SW 1271 (cell line): ENCODE data around the gene GFRA1.

Experiments used
- DNase-seq, 2 experiments: peaks; one replicate each; lab custom pipeline; 2025; lab: John Stamatoyannopoulos, UW

The GFRA1 gene

DNA sequence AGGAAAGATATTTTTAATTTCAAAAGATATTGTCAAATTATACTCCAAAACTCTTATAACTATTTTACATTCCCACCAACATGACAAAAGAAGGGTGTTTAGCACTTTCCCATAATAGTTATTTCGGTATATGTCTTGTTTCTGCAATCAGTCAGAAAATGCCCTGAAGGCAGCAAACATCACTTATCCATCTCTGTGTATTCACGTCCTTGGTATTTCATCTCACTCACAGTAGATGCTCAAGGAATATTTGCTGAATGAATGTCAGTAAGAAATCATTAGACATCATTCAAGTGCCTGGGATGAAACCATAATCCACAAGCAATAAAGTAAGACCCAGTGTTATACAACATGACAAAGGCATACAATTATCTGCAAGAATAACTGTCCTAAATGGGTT is 112.7 kb downstream of the GFRA1 start:
- DNase-seq = no peak

DNA sequence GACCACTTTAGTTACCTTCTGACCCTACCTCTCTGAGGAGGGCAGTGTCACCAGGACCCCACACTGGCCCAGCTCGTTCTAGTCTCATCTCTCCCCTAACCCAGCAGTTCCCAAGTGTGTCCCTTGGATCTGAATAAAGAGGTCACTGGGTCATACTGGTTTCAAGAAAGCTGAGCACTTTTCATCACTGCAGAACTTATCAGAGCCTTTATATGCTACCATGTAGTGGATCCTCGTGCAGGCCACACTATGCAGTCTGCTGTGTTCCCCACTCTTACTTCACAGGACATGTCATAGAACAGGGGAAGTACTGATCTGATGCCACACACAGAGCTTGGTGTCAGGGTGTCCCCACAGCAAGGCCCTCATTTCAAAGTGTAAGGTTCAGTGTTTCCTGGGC is 113.8 kb downstream of the GFRA1 start:
- no peak for DNase-seq

DNA sequence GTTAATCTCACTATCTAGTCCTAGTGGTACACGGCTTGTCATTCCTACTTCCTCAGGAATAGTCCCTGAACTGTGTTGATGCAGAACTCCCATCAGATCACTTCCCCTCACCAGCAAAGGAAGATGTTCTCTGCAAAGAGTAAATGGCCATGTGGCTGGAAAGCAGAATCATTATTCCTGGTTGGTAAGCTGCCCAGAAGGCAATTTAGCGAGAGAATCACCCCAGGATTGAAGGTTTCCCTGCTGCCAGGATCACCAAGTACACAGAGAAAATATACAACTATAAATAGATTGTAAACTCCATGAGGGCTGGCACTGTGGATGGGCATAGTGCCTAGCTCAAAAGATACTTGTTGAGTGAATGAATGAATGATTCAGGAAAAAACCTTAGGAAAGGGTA is 115.0 kb downstream of the GFRA1 start:
- no peak for DNase-seq

DNA sequence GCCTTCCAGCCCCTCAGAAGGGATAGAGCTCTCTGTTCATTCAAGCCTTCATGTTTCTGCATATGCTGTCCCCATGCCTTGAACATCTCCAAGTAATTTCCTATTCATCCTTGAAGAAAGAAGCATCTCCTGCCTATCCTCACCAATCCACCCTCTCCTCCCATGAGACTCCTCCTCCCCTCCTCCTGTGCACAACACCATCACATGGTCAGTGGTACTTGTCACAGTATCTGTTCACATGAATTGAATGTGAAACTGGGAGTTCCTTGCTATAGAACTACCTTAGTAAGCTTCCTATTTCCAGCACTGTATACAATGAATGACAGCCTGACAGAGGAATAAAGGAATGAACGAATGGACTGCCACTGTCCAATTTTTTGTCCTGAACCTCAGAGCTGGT is 115.5 kb downstream of the GFRA1 start:
- DNase-seq = no peak

DNA sequence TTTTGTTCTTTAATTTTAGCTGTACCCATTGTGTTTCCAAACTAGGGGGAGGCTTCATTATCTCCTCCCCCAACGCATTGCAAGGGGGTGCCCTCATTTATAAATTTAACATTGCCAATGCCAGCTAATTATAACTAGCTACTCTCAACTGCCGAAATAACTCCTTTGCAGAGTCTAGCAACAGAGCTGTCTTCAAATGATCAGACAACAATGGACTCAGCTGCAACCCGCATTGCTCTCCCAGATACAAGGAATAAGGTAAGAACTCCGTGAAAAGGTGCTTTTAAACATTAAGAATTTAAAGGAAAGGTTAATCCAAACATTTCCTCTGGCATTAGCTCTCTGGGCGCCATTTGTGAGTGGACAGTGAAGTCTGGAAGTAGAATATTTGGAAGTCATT is 116.2 kb downstream of the GFRA1 start:
- DNase-seq = no peak

DNA sequence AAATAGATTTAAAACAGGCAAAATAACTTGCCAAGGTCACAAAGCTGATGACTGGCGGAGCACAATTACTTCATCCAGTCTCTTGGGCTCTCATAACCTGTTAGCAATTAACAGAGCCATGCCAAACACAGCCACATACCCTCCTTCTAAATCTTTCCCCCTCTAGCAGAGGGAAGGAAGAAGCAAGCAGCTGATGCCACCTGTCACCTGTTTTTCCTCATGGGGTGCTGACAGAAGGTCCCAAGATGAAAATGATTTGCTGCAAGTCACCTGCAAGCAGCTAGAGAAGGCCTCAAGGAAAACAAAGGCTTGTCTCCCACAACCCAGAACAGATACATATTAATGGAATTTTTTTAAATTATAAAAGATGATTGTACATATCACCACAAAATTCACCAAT is 117.8 kb downstream of the GFRA1 start:
- DNase-seq = no peak

DNA sequence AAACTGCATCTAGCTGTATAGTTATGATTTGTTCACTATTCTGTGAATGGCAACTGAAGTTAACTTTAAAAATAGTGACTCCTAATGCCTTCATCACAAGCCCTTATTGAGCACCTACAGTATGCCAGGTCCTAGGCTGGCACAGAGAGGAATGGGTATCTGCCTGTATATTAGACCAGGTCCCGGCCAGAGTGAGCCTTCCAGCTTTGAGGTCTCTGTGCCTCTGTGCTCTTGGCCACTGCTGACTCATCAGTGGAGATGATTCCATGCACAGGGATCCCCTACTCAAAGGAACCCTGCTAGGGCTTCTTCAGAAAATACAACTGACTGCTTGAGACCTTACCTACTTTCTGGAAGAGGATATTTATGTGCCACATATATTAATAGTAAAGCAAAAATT is 118.4 kb downstream of the GFRA1 start:
- no peak for DNase-seq

DNA sequence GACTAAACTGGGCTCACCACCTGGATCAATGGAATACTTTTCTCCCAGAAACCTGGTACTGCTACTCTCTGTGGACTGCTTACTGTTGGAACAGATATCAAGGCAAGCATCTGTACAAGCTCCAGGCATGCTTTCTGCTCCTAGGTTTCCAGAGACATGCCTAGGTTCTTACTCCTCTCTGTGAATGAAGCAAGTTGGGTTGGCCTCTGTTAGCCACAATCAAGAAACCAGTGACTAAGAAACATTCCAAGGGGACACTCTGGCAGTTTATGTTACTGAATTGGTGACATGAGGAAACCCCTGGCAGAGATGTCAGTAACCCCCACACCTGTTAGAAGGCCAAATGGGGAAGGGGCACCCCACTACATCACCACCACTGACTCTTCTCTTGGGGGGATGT is 121.9 kb downstream of the GFRA1 start:
- DNase-seq = no peak

DNA sequence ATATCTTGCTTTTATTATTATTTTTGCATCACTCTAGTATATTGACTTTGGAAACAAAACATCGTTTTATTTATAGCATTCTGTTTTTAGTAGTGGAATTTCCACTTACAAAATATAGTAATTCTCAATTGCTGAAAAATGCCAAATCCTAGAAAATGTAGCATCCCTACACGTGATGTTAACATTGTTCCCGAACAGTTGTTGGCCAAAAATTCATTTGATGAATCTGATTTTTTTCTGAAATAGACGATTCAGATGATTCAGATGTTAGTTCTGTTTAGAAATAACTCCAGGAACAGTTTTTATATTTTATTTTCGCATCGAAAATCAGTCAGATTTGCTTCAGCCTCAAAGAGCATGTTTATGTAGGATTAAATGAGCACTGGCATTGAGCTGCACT is 122.4 kb downstream of the GFRA1 start:
- no peak for DNase-seq

DNA sequence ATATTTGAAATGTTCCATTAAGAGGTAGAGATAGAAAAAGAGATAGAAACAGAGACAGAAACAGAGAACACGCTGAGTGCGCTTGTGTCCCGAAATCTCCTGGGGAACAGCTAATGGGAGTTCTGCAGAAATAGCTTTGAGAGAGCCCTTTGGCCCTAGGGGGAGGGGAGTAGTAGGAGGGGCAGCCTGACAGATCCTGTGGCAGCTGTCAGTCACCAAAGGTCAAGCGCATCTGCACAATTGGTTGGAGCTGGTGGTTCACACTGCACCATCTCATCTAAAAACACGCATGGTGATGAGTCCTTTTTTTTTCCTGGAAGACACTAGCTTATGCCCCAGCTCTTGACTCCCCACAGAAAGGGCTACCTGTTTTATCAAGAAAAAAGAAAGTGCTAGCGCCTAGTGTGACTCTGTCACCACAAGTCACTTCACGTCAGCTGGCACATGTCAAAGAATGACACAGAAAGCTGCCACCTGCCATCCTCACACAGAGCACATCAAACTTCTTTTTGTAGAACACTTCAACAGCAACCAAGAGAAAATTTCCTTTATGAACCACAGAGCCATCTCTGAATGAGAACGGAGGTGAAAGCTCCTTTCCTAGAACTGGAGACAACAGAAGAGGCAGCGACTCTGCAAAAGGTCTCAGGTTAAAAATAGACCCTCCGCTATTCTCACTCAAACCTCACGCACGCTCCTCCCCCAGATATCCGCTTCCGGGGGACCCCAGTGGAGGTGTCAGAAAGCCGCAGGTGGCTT is 125.7 kb downstream of the GFRA1 start:
- DNase-seq = no peak

DNA sequence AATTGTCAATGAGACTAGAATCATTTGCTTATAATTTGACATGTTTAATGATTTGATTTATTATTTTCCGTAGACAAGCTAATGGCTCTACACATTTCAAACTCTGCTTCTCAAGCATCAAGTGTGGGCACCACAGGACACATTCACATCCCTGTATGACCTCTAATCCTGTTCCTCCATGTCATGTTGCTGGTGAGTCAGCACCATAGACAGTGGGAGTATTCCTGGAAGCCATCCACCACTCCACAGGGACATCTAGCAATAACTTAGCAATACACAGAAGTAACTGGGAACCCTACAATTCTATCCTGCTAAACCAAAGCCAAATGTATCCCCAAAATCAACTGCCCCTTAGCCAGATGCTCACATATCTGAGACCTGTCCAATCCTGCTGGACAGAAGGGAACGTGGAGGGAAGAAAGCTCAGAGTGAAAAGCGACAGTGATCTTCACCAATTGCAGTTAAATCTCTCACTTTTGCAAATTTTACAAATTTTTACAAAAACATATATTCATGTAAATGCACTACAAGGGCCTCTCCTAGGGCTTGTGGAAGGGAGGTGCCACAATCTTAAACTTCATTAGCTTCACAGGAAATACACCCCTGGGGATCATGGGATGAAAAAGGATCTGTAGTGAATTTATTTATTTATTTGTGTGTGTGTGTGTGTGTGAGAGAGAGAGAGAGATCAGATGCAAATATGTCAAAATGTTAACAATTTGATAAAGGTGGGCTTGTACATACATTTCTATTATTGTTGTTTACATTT is 126.5 kb downstream of the GFRA1 start:
- no peak for DNase-seq

DNA sequence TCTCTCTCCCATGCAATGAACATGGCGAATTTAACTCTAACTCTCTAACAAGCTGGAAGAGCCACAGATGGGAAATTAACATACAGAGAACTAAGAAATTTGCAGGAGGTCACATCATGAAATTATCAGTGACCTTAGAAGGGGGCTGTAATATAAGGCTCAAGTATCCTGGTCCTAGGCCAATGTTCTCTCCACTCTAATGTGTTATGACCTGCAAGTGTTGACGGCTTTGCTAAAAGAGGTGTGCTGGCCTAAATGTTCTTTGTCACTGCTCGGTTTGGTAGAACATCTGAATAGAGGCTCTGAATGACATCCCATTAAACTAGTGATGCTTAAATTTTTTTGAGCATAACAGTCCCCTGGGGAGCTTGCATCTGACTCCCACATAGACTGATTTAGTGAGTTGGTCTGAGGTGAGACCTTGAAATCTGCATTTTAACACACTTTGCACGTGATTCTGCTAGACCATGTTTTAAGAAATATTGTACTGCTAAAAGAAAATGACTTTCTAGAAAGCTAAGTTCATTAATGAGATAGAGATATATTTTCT is 129.3 kb downstream of the GFRA1 start:
- DNase-seq = no peak

DNA sequence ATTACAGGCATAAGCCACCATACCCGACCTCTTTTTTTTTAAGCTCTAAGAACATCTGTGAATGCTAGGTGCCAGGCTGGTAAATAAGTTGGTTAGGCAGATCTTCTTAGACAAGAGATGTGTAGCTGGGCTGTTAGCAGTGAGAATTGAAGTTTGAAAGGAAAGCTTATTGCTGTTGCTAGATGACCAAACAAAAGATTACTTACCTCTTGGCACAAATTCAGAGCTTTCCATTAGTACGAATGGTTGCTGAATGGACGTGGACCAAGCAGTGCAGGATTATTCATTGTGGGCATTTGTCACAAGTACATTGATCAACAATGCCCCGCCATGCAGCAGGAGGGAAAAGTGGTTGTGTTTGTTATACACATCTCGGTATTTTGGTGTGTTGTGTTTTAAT is 131.2 kb downstream of the GFRA1 start:
- DNase-seq = no peak

DNA sequence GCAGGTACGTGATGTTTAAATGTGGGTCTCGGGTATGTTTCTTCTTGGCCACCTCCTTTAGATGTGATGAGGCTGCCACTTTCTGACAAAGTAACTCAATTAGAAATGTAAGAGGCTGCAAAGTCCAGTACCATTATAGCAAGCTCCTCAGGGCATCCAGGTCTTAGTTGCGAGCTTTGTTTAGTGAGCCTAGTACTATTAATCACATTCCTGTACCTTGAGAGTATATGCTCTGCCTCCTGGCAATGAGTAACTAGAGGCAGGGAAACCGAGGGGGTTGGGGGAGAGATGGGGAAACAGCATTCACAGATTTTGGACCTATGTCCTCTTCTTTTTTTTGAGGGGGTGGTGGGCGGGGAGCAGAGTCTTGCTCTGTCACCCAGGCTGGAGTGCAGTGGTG is 131.8 kb downstream of the GFRA1 start:
- DNase-seq = no peak

DNA sequence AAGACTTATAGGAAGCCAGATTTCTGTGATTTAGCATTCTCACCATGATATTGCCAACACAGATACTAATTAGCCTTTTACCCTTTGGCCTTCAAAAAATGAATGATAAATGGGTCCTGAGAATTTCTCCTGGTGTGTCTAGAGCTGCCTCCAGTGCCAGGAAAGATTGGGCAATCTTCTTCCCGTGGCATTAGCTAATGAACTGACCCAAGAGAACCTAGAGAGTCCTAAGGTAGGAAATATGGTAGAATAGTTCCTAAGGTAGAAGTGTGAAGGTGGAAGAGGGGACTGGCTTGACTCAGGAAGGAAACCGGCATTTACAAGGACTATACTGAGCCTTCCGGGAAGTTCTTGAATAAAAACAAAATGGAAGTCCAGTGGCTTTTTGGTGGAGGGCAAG is 133.1 kb downstream of the GFRA1 start:
- DNase-seq = no peak

DNA sequence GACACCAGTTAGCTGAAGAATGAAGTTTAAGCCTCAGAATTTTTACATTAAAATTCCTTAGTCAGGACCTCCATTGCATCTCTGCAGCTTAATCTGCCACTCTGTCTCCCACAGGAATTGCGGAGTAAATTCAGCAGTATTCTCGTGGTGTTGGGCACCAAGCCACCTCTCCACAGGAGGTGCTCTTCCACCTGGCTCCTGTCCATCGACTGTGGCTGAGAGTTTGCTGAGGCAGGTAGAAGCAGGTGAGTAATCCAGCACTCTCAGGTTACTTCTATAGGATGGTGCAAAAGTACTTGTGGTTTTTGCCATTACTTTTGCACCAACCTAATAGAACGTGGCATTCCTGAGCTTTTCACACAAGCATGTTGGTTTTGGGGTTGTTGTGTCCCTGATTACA is 134.1 kb downstream of the GFRA1 start:
- no peak for DNase-seq

DNA sequence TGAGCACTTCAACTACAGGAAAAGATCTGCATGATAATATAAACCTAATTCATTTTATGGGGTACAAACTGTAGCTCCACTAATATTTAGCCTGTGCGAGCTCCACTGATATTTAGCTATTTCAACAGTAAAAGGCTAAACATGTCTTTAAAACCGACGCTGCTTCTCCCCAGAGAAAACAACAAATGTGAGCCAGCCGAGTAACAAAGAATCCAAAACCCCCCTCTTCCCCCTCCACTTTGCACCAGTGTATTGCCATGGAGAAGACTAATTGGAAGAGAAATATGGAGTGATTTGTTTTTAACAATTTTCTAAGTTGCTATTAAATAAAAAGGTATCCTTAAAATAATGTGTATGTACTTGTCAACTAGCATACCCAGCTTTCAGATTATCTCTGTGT is 136.7 kb downstream of the GFRA1 start:
- no peak for DNase-seq

DNA sequence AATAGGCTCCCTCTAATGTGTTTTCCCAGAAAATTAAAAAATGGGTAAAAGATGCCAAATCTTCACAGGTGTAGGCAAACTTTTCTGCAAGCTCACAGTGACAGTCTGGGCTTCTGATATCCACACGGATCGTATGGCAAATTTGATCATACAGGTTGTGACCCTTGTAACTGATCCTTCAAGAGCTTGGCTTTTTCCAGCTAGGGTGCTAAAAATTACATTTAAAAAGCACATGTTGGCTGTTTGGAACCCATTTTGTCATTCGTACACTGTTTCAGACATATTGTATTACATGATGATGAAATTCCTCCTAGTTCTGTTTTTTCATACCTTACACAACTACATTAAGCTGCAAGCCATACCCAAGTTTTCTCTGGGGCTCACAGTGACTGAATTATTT is 138.7 kb downstream of the GFRA1 start:
- DNase-seq = no peak

DNA sequence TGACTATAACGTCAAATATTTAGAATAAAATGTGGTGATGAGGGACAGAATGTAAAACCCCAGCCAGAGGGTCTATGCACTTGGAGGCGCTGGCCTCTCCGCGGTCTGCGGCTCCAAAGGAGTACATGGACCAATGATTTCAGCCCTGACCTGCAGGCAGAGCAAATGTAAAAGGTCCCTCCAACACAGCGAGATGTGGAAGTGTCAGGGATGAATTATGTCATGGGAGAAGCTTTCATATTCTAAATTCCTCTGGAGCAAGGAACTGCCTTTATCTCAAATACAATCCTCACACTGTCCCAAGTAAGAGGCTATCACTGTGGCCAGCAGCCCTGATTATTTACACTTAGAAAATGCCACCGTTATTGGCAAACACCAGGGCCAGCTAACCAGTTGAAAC is 139.4 kb downstream of the GFRA1 start:
- DNase-seq = no peak

DNA sequence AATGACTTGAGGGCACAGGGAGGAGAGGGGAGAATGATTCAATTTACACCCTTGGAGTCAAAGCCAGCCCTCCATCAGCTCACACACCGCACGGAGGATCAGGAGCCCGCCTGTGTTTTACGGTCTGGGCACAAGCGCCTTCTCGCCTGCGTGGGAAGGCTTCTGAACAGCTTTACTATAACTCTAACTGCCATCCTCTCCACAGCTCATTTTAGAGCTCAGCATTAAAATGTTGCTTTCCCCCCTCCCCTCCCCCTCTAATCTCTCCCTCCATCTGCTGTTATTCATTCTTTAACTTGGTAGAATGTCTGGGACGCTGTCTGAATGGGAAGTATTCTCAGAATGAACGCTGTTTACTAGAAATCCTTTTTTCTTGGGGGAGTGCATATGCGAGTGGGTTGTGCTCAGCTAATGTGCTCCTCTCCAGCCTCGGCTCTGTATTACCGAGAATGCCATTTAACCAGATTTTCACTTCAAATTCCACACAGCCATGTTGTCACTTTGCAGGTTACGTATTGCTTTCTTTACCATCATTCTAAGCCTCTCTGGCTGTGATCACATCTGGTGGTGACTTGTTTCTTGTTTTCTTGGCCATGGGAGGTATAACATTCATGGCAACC is 140.1 kb downstream of the GFRA1 start:
- DNase-seq = no peak

DNA sequence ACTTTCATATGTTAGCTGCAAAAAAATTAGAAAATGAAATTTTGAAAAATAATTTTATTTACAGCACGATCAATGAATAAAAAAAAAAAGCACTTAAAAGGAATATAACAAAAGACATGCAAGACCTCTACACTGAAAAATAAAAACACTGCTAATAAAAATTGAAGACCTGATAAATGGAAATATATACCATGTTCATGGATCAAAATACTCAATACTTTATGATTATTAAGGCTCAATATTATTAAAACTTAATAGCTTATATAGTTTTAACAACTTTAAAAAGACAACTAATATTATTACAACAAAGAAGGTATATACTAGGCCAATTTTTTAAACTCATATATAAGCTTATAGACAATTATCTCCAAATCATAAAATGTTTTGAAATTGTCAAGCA is 143.0 kb downstream of the GFRA1 start:
- no peak for DNase-seq

DNA sequence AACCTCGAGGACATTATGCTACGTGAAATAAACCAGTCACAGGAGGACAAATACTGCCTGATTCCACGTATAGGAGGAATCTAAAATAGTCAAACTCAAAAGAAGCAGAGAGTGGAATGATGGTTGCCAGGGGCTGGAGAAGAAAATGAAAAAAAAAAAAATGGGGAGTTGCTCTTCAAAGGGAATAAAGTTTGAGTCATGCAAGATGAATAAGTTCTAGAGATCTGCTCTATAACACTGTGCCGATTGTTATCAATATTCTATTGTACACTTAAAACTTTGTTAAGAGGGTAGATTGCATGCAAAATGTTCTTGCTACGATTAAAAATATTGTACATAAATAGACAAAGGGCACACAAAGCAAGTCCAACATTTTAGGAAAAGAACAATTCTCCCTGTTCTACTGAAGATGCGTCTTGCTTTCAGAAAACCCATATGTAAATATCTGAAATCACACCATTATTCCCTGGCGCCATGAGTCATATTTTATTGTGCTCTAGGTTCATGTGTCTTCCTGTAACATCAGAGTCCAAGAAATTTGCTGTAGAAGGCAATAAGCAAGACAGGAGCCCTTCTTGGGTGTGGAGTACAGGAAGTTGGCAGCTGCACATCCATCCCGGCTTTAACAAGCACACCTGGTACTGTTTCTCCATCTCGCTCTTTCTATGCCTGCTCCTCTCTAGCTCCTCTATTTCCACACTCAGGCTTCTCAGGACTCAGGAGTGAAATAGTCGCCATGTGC is 145.9 kb downstream of the GFRA1 start:
- DNase-seq = no peak
